ENCODE results near the gene PTGER2. TPM values are rescaled to one million over a fixed set of nuclear protein-coding genes. Genes with fewer than 3 reads are reported as not detected.
A peak's percentile ranks its signal among the peaks of the same experiment; 100 is the strongest.

Gene PTGER2
- polyA plus RNA-seq, 1 of the 3 experiments (the other 2 are of a cell fraction) = 0.67 TPM

- H3K9ac ChIP-seq = no peak overlapping the region
Observed at GRCh38 chr14:52369305-52369801, 55.2 kb downstream of the PTGER2 start.

GRCh38 chr14:52370406-52370935 is 56.4 kb downstream of the PTGER2 start:
- Histone ChIP-seq H3K27ac (ENCODE audit: low read depth in 2 of 2, low read length in 1 of 2) (no peak overlapping the region), H3K4me2 (no peak overlapping the region), H3K9me2 (no peaks in the 10 kb centered on the region), H3K4me3 (ENCODE audit: low read depth in 2 of 2, low read length in 1 of 2) (no peak overlapping the region), H3K9ac (no peak overlapping the region), H2AFZ (ENCODE audit: low read depth) (no peak overlapping the region), H3K36me3 (replicated peaks in 1 of 2; ENCODE audit: control insufficient read depth in 1 of 2, insufficient read depth in 2 of 2, low read length in 1 of 2) (no peaks in the 10 kb centered on the region), H3F3A (replicated peaks; ENCODE audit: insufficient read depth) (no peaks in the 10 kb centered on the region), H3K9me3 (no peaks in the 10 kb centered on the region), H3K27me3 (ENCODE audit: insufficient read depth) (no peaks in the 10 kb centered on the region), H3K4me1 (ENCODE audit: control insufficient read depth in 1 of 2, insufficient read depth in 2 of 2, low read depth in 1 of 2, low read length in 1 of 2) (no peaks in the 10 kb centered on the region), H3K79me2 (ENCODE audit: insufficient read depth) (no peaks in the 10 kb centered on the region), H4K20me1 (ENCODE audit: insufficient read depth) (no peaks in the 10 kb centered on the region)
- POLR2A ChIA-PET = no interaction called here
- CTCF ChIA-PET = no interaction called here
- no peak for DNase-seq
- WGBS (ENCODE audit: low lambda C conversion rate) = 59% methylated on average over 4 of the region's 4 CpGs
- TF ChIP-seq, protein P1, sequence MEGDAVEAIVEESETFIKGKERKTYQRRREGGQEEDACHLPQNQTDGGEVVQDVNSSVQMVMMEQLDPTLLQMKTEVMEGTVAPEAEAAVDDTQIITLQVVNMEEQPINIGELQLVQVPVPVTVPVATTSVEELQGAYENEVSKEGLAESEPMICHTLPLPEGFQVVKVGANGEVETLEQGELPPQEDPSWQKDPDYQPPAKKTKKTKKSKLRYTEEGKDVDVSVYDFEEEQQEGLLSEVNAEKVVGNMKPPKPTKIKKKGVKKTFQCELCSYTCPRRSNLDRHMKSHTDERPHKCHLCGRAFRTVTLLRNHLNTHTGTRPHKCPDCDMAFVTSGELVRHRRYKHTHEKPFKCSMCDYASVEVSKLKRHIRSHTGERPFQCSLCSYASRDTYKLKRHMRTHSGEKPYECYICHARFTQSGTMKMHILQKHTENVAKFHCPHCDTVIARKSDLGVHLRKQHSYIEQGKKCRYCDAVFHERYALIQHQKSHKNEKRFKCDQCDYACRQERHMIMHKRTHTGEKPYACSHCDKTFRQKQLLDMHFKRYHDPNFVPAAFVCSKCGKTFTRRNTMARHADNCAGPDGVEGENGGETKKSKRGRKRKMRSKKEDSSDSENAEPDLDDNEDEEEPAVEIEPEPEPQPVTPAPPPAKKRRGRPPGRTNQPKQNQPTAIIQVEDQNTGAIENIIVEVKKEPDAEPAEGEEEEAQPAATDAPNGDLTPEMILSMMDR (IDR thresholded peaks at IDR 0.05) = no peak
- TF ChIP-seq EZH2phosphoT487 (IDR thresholded peaks at IDR 0.05; ENCODE audit: borderline replicate concordance, low read depth) = no peak
- no peak for TF ChIP-seq ZBTB33 (IDR thresholded peaks at IDR 0.05; ENCODE audit: borderline replicate concordance, low read depth)
- TF ChIP-seq FOSL2 (IDR thresholded peaks at IDR 0.05; ENCODE audit: borderline replicate concordance, low read depth) = no peak
- no peak for TF ChIP-seq NRF1 (IDR thresholded peaks at IDR 0.05; ENCODE audit: low read depth, low read length)
- no peak for TF ChIP-seq MXI1 (IDR thresholded peaks at IDR 0.05; ENCODE audit: low read depth, low read length)
- no peak for TF ChIP-seq IRF3 (IDR thresholded peaks at IDR 0.05; ENCODE audit: low read depth, low read length)
- TF ChIP-seq RXRA (IDR thresholded peaks at IDR 0.05; ENCODE audit: borderline replicate concordance, low read depth) = no peak
- no peak for TF ChIP-seq GATA2 (CRISPR knock-in tag; IDR thresholded peaks at IDR 0.05)

More at GRCh38 chr14:52369305-52369801, 55.2 kb downstream of the PTGER2 start:
- Histone ChIP-seq H3K36me3 (replicated peaks in 1 of 2; ENCODE audit: control insufficient read depth in 1 of 2, insufficient read depth in 2 of 2, low read length in 1 of 2) (no peaks in the 10 kb centered on the region), H3F3A (replicated peaks; ENCODE audit: insufficient read depth) (no peaks in the 10 kb centered on the region), H3K9me2 (no peaks in the 10 kb centered on the region), H3K79me2 (ENCODE audit: insufficient read depth) (no peaks in the 10 kb centered on the region), H3K27me3 (ENCODE audit: insufficient read depth) (no peaks in the 10 kb centered on the region), H2AFZ (ENCODE audit: low read depth) (peak overlapping the region; percentile 43; the same call in 1 of the 2 replicates), H3K4me1 (ENCODE audit: control insufficient read depth in 1 of 2, insufficient read depth in 2 of 2, low read depth in 1 of 2, low read length in 1 of 2) (no peaks in the 10 kb centered on the region), H3K27ac (ENCODE audit: low read depth in 2 of 2, low read length in 1 of 2) (no peak overlapping the region), H3K4me2 (no peak overlapping the region), H3K9me3 (no peaks in the 10 kb centered on the region), H3K4me3 (ENCODE audit: low read depth in 2 of 2, low read length in 1 of 2) (no peak overlapping the region), H4K20me1 (ENCODE audit: insufficient read depth) (no peaks in the 10 kb centered on the region)
- DNase-seq = no peak
- ChIA-PET POLR2A (no interaction called here), CTCF (no interaction called here)
- WGBS (ENCODE audit: low lambda C conversion rate) = 40% methylated on average over 3 of the region's 3 CpGs
- TF ChIP-seq POLR2AphosphoS5 (IDR thresholded peaks at IDR 0.05; ENCODE audit: low read depth, low read length) (no peak), FOSL2 (IDR thresholded peaks at IDR 0.05; ENCODE audit: borderline replicate concordance, low read depth) (no peak), FOXM1 (IDR thresholded peaks at IDR 0.05; ENCODE audit: low read depth) (no peak), TAF1 (IDR thresholded peaks at IDR 0.05; ENCODE audit: borderline replicate concordance, low read depth, low read length) (no peak), RAD21 (IDR thresholded peaks at IDR 0.05; ENCODE audit: low read length) (no peak), TCF12 (IDR thresholded peaks at IDR 0.05) (no peak), YY1 (IDR thresholded peaks at IDR 0.05; ENCODE audit: low read depth) (no peak), USF2 (IDR thresholded peaks at IDR 0.05; ENCODE audit: borderline replicate concordance, low read depth, low read length) (no peak)
- TF ChIP-seq, protein P2, sequence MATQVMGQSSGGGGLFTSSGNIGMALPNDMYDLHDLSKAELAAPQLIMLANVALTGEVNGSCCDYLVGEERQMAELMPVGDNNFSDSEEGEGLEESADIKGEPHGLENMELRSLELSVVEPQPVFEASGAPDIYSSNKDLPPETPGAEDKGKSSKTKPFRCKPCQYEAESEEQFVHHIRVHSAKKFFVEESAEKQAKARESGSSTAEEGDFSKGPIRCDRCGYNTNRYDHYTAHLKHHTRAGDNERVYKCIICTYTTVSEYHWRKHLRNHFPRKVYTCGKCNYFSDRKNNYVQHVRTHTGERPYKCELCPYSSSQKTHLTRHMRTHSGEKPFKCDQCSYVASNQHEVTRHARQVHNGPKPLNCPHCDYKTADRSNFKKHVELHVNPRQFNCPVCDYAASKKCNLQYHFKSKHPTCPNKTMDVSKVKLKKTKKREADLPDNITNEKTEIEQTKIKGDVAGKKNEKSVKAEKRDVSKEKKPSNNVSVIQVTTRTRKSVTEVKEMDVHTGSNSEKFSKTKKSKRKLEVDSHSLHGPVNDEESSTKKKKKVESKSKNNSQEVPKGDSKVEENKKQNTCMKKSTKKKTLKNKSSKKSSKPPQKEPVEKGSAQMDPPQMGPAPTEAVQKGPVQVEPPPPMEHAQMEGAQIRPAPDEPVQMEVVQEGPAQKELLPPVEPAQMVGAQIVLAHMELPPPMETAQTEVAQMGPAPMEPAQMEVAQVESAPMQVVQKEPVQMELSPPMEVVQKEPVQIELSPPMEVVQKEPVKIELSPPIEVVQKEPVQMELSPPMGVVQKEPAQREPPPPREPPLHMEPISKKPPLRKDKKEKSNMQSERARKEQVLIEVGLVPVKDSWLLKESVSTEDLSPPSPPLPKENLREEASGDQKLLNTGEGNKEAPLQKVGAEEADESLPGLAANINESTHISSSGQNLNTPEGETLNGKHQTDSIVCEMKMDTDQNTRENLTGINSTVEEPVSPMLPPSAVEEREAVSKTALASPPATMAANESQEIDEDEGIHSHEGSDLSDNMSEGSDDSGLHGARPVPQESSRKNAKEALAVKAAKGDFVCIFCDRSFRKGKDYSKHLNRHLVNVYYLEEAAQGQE (IDR thresholded peaks at IDR 0.05; ENCODE audit: low read depth, low read length) = no peak

All from SK-N-SH (cell line).